ENCODE data around the gene KPNB1. TPM values are rescaled to one million over a fixed set of nuclear protein-coding genes. Genes with fewer than 3 reads are reported as not detected.

Gene KPNB1
- 350 TPM for total RNA-seq (ENCODE audit: unreplicated experiment)
- long read RNA-seq, full-length matches to known transcripts: 4 of 15 reads
- long read RNA-seq, partial matches to known transcripts: 8 of 15 reads
- long read RNA-seq, other reads (novel, unspliced or antisense): 3 of 15 reads

GRCh38 chr17:47649153-47649971, at the start of gene KPNB1:
Gene KPNB1 (plus strand): TSS chr17:47649919. CDS start chr17:47650245, 326 bp downstream.
- H3K27ac Mint-ChIP-seq (ENCODE audit: unreplicated experiment): peak within 1 kb of the TSS; percentile 92
- DNase-seq: peak; percentile 99
- TF ChIP-seq CTCF (IDR thresholded peaks at IDR 0.05; ENCODE audit: partially characterized antibody, unreplicated experiment): no peak
- peaks cover 2% of the 10 kb centered on the region for H3K9me3 Mint-ChIP-seq (ENCODE audit: unreplicated experiment)
- peaks cover 10% of the 10 kb centered on the region for H3K27me3 Mint-ChIP-seq (ENCODE audit: unreplicated experiment)
- peak within 1 kb of the TSS; percentile 98 for H3K4me3 Mint-ChIP-seq (ENCODE audit: unreplicated experiment)
- no peaks in the 10 kb centered on the region for H3K36me3 Mint-ChIP-seq (ENCODE audit: unreplicated experiment)
- H3K4me1 Mint-ChIP-seq (ENCODE audit: low read depth, unreplicated experiment): peaks cover 9% of the 10 kb centered on the region

GRCh38 chr17:47603830-47604597, 45.7 kb upstream of the KPNB1 start:
- Mint-ChIP-seq H3K27ac (ENCODE audit: unreplicated experiment) (peak overlapping the region; percentile 50), H3K4me3 (ENCODE audit: unreplicated experiment) (peak overlapping the region; percentile 33), H3K9me3 (ENCODE audit: unreplicated experiment) (no peaks in the 10 kb centered on the region), H3K27me3 (ENCODE audit: unreplicated experiment) (no peaks in the 10 kb centered on the region), H3K4me1 (ENCODE audit: low read depth, unreplicated experiment) (peaks cover 13% of the 10 kb centered on the region), H3K36me3 (ENCODE audit: unreplicated experiment) (no peaks in the 10 kb centered on the region)
- DNase-seq: no peak
- TF ChIP-seq CTCF (IDR thresholded peaks at IDR 0.05; ENCODE audit: partially characterized antibody, unreplicated experiment): no peak

DNA sequence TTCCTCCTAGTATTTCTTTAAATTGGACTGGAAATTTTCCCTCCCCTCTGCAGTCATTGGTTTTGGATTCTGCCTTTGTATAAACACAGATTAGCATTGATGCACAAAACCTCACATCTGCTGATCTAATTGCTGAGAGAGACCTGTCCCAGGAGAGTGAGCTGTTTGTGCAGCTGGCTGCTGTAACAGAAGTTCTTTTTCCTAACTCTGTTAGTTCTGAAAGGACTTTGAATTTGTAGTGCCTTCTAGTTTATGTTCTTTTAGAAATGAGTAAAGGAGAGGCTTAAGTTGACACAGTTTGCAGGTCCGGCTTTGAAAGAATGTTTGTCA, 45.2 kb upstream of the KPNB1 start:
- Mint-ChIP-seq H3K4me3 (ENCODE audit: unreplicated experiment) (peak overlapping the region; percentile 33), H3K36me3 (ENCODE audit: unreplicated experiment) (no peaks in the 10 kb centered on the region), H3K9me3 (ENCODE audit: unreplicated experiment) (no peaks in the 10 kb centered on the region), H3K27me3 (ENCODE audit: unreplicated experiment) (no peaks in the 10 kb centered on the region), H3K27ac (ENCODE audit: unreplicated experiment) (peak overlapping the region; percentile 50), H3K4me1 (ENCODE audit: low read depth, unreplicated experiment) (peaks cover 13% of the 10 kb centered on the region)
- TF ChIP-seq CTCF (IDR thresholded peaks at IDR 0.05; ENCODE audit: partially characterized antibody, unreplicated experiment): no peak
- no peak for DNase-seq

DNA sequence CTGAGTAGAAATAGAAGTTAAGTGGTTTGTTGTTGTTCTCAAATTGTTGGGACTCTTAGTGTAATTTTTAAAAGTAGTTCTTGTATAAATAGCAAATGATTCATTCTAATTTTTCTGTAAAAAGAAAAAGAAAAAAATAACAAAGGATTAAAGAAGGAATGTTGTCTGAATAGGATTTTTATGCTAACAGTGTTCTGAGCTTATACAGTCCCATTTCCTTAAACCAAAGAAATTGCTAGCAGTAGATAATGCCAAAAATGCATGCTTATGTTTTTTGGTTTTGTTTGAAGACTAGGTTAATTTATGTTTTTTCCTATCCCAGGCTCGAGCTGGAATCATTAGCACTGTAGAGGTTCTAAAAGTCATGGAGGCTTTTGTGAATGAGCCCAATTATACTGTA, 44.7 kb upstream of the KPNB1 start:
- Mint-ChIP-seq H3K36me3 (ENCODE audit: unreplicated experiment) (no peaks in the 10 kb centered on the region), H3K4me3 (ENCODE audit: unreplicated experiment) (no peak overlapping the region), H3K27me3 (ENCODE audit: unreplicated experiment) (no peaks in the 10 kb centered on the region), H3K4me1 (ENCODE audit: low read depth, unreplicated experiment) (peaks cover 13% of the 10 kb centered on the region), H3K9me3 (ENCODE audit: unreplicated experiment) (no peaks in the 10 kb centered on the region), H3K27ac (ENCODE audit: unreplicated experiment) (peak overlapping the region; percentile 56)
- no peak for DNase-seq
- no peak for TF ChIP-seq CTCF (IDR thresholded peaks at IDR 0.05; ENCODE audit: partially characterized antibody, unreplicated experiment)

Measured in glutamatergic neuron (in vitro differentiated cells).